Skeletal muscle satellite cell (primary cell): ENCODE measurements around the gene INTS11.

Experiments used
- H3K27me3 ChIP-seq: 2 replicates; pipeline ENCODE4 v1.7.0; 2013; ENCODE audit warnings: low read length; ENCODE audit not compliant: control insufficient read depth, insufficient read depth
- H3K36me3 ChIP-seq: 2 replicates; pipeline ENCODE4 v1.7.0; 2013; ENCODE audit warnings: mild to moderate bottlenecking, control low read depth, low read length; ENCODE audit not compliant: insufficient read depth
- H3K4me1 ChIP-seq: 2 replicates; pipeline ENCODE4 v1.7.0; 2013; ENCODE audit warnings: low read length; ENCODE audit not compliant: control insufficient read depth, insufficient read depth
- H3K4me2 ChIP-seq: 2 replicates; pipeline ENCODE4 v1.7.0; 2013; ENCODE audit warnings: mild to moderate bottlenecking, low read length
- H3K4me3 ChIP-seq: 2 replicates; pipeline ENCODE4 v1.7.0; 2013; ENCODE audit warnings: low read length
- H3K9ac ChIP-seq: 2 replicates; pipeline ENCODE4 v1.7.0; 2013; ENCODE audit warnings: mild to moderate bottlenecking, low read depth, low read length, moderate library complexity
- H3K9me3 ChIP-seq: replicated peaks from 2 replicates; pipeline ENCODE4 v1.7.0; 2013; ENCODE audit warnings: mild to moderate bottlenecking, control low read depth, low read length

The INTS11 gene

GRCh38 chr1:1296070-1297061 is 28.1 kb downstream of the INTS11 start:
- no peak overlapping the region for H3K4me2 ChIP-seq
- no peaks in the 10 kb centered on the region for H3K27me3 ChIP-seq
- no peaks in the 10 kb centered on the region for H3K9me3 ChIP-seq
- H3K4me3 ChIP-seq = no peak overlapping the region
- peaks cover 39% of the 10 kb centered on the region for H3K36me3 ChIP-seq
- no peak overlapping the region for H3K9ac ChIP-seq
- H3K4me1 ChIP-seq = peaks cover 4% of the 10 kb centered on the region

- H3K9ac ChIP-seq = no peak overlapping the region
- H3K27me3 ChIP-seq = no peaks in the 10 kb centered on the region
- no peak overlapping the region for H3K4me3 ChIP-seq
- no peaks in the 10 kb centered on the region for H3K9me3 ChIP-seq
- peaks cover 13% of the 10 kb centered on the region for H3K4me1 ChIP-seq
- H3K36me3 ChIP-seq = peaks cover 37% of the 10 kb centered on the region
- no peak overlapping the region for H3K4me2 ChIP-seq
Observed at GRCh38 chr1:1295154-1295923, 29.1 kb downstream of the INTS11 start.

- peaks cover 28% of the 10 kb centered on the region for H3K36me3 ChIP-seq
Observed at GRCh38 chr1:1294250-1294890, 30.1 kb downstream of the INTS11 start.

GRCh38 chr1:1293263-1294249 is 30.9 kb downstream of the INTS11 start:
- Histone ChIP-seq H3K9me3 (no peaks in the 10 kb centered on the region), H3K36me3 (peaks cover 26% of the 10 kb centered on the region), H3K4me3 (no peak overlapping the region), H3K27me3 (no peaks in the 10 kb centered on the region), H3K4me1 (peaks cover 15% of the 10 kb centered on the region), H3K9ac (no peak overlapping the region), H3K4me2 (no peak overlapping the region)

More at GRCh38 chr1:1294250-1294890, 30.1 kb downstream of the INTS11 start:
- Histone ChIP-seq H3K4me3 (no peak overlapping the region), H3K4me1 (peaks cover 15% of the 10 kb centered on the region), H3K27me3 (no peaks in the 10 kb centered on the region), H3K9me3 (no peaks in the 10 kb centered on the region), H3K4me2 (no peak overlapping the region), H3K9ac (no peak overlapping the region)

- peaks cover 26% of the 10 kb centered on the region for H3K36me3 ChIP-seq
- H3K27me3 ChIP-seq = no peaks in the 10 kb centered on the region
- H3K4me2 ChIP-seq = no peak overlapping the region
- H3K4me1 ChIP-seq = peaks cover 15% of the 10 kb centered on the region
- no peak overlapping the region for H3K9ac ChIP-seq
- no peak overlapping the region for H3K4me3 ChIP-seq
- no peaks in the 10 kb centered on the region for H3K9me3 ChIP-seq
Observed at GRCh38 chr1:1292851-1293250, 31.6 kb downstream of the INTS11 start.

DNA sequence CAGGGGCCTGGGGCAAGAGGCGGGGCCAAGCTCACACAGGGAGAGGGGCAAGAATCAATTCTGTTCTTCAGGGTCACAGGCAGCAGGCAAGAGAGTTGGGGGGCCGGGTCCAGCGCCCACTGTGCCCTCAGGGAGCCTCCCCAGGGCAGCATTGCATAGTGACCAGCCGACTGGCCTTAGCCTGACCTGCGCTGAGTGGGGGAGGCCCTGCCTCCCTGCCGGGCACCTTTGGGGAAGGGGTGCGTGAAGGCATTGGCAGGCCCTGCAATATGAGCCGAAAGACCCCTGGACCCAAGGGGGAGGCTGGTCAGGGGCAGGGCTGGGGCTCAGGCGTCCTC is 32.0 kb downstream of the INTS11 start:
- Histone ChIP-seq H3K9me3 (no peaks in the 10 kb centered on the region), H3K4me2 (no peak overlapping the region), H3K4me3 (no peak overlapping the region), H3K27me3 (peaks cover 1% of the 10 kb centered on the region), H3K36me3 (peaks cover 26% of the 10 kb centered on the region), H3K4me1 (peaks cover 15% of the 10 kb centered on the region), H3K9ac (no peak overlapping the region)

DNA sequence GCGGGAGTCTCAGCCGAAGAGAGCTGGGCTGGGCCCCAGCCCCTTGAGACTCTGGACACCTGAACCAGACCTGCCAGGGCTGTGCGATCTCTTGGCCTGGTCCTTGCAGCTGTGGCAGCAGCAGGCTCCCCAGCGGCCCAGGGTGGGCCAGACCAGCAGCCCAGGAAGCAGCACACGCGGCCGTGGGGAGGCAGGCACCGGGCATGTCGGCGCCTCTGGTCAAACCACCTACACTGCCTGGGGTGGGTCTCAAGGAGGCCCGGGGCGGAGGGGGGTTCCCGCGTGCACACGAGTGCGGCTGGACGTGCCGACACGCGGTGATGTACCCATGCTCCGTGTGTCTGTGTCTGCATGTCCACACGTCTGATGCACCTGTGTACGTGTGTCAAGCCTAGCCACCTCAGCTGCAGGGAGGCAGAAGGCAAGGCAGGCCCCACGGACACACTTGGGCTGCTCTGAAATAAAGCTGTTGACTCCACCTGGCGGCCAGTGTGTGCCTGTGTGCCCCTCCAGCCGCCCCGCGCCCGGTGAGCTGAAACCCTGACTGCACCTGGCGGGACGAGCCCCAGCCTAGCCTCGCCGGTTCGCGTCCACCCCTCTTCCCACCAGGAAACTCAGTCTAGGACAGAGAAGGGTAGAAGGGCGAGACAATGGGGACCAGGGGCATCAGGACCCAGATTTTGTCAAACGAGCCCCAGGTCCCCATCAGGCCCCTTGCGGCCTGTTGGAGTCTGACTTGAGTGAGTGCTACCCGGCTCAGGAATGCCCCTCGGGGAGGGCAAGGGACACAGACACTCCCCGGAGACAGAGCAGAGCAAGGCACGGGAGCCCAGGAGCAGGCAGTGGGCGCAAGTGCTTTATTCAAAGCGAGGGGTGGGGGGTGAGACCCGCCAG is 32.7 kb downstream of the INTS11 start:
- no peak overlapping the region for H3K4me2 ChIP-seq
- no peaks in the 10 kb centered on the region for H3K9me3 ChIP-seq
- H3K4me3 ChIP-seq = no peak overlapping the region
- peaks cover 4% of the 10 kb centered on the region for H3K27me3 ChIP-seq
- H3K36me3 ChIP-seq = peaks cover 25% of the 10 kb centered on the region
- peaks cover 15% of the 10 kb centered on the region for H3K4me1 ChIP-seq
- H3K9ac ChIP-seq = no peak overlapping the region

DNA sequence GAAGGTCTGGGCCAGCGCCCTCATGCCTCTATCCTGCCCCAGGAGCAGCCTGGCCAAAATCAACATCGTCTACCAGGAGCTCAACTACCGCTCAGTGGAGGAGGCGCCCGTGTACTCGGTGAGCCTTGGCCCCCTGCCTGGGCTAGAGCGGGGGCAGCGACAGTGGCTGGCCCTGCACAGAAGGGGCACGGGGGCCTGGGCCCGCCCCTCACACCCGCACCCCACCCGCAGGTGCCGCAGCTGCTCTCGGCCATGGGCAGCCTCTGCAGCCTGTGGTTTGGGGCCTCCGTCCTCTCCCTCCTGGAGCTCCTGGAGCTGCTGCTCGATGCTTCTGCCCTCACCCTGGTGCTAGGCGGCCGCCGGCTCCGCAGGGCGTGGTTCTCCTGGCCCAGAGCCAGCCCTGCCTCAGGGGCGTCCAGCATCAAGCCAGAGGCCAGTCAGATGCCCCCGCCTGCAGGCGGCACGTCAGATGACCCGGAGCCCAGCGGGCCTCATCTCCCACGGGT is 33.4 kb downstream of the INTS11 start:
- Histone ChIP-seq H3K4me3 (no peak overlapping the region), H3K9ac (no peak overlapping the region), H3K36me3 (peaks cover 22% of the 10 kb centered on the region), H3K9me3 (no peaks in the 10 kb centered on the region), H3K4me2 (no peak overlapping the region), H3K27me3 (peaks cover 7% of the 10 kb centered on the region), H3K4me1 (peaks cover 15% of the 10 kb centered on the region)

GRCh38 chr1:1290238-1290731 is 34.2 kb downstream of the INTS11 start:
- H3K4me3 ChIP-seq = no peak overlapping the region
- H3K4me1 ChIP-seq = peaks cover 15% of the 10 kb centered on the region
- H3K4me2 ChIP-seq = no peak overlapping the region
- peaks cover 15% of the 10 kb centered on the region for H3K27me3 ChIP-seq
- H3K9ac ChIP-seq = no peak overlapping the region
- H3K9me3 ChIP-seq = no peaks in the 10 kb centered on the region
- H3K36me3 ChIP-seq = peaks cover 17% of the 10 kb centered on the region
